ENCODE results near the gene CNMD. TPM values are rescaled to one million over a fixed set of nuclear protein-coding genes. Genes with fewer than 3 reads are reported as not detected.

Gene CNMD
- total RNA-seq, 1 donor from 2014 or later: not detected

- FAIRE-seq (no peak), DNase-seq (ENCODE audit: low read depth) (no peak)
- Histone ChIP-seq H3K27me3 (ENCODE audit: control insufficient read depth, insufficient read depth, low read length) (no peaks in the 10 kb centered on the region), H3K4me3 (ENCODE audit: low read depth, low read length) (no peak overlapping the region), H3K36me3 (ENCODE audit: control insufficient read depth, insufficient read depth, low read length) (no peaks in the 10 kb centered on the region)
- no peak for TF ChIP-seq CTCF (IDR thresholded peaks at IDR 0.05; ENCODE audit: insufficient read depth, low read length, severe bottlenecking)
These were observed 80.3 kb downstream of the CNMD start for GRCh38 chr13:52659340-52659739.

Other genes with a start within 250 kb of the CNMD start
- gene HNRNPA1L2, start 97.4 kb downstream of the CNMD start, total RNA-seq: 3.7 and 3.8 TPM in 2 replicates
- 25.7 and 25.8 TPM in 2 replicates for gene SUGT1, start 87.0 kb downstream of the CNMD start, total RNA-seq
- not detected in 2 replicates for gene PCDH8, start 108.8 kb upstream of the CNMD start, total RNA-seq